Upper lobe of right lung (tissue), 1 donor: ENCODE data around the gene DCAF6. TPM values are rescaled to one million over a fixed set of nuclear protein-coding genes. Genes with fewer than 3 reads are reported as not detected.
A peak's percentile ranks its signal among the peaks of the same experiment; 100 is the strongest.

Source experiments
- ATAC-seq: fragments of 200-7000 bp; cut with Tn5 transposase; one replicate; pipeline ENCODE4 v1.9.1; 2020; ENCODE audit warnings: mild to moderate bottlenecking, moderate library complexity
- DNase-seq: peaks from one replicate; pipeline ENCODE4 v3.0.0-alpha.2; 2020
- H3K27ac ChIP-seq: fragments of 200-600 bp; one replicate; pipeline ENCODE4 v1.8.0; 2022
- H3K27me3 ChIP-seq: fragments of 200-600 bp; one replicate; pipeline ENCODE4 v1.8.0; 2022; ENCODE audit warnings: mild to moderate bottlenecking
- H3K36me3 ChIP-seq: fragments of 200-600 bp; one replicate; pipeline ENCODE4 v1.8.0; 2022
- H3K4me1 ChIP-seq: fragments of 200-600 bp; one replicate; pipeline ENCODE4 v1.8.0; 2022
- H3K4me3 ChIP-seq: fragments of 200-600 bp; one replicate; pipeline ENCODE4 v1.8.0; 2022; ENCODE audit warnings: mild to moderate bottlenecking
- H3K9me3 ChIP-seq: fragments of 200-600 bp; one replicate; pipeline ENCODE4 v1.8.0; 2022
- intact Hi-C: fragments of 100-400 bp; cut with DNase I; formaldehyde crosslinking; loops from one replicate; pipeline ENCODE4 v1.11.0; 2022
- total RNA-seq: library from RNA; stranded (reverse); fragmentation: NEBNext Ultra II Directional; extraction: Animal tissue kit (Norgen Biotek cat#: 25700); gene quantifications from one replicate; pipeline ENCODE4 v1.2.1, GENCODE V29; 2021
- TF ChIP-seq, protein P1 (sequence below): fragments of 200-600 bp; IDR thresholded peaks from one replicate; pipeline ENCODE4 v1.8.0; 2022; ENCODE audit warnings: antibody characterized with exemption
- donor health status: DM: no; HTN: yes; CAD: no; lungs with severe emphysema.

Gene DCAF6
- total RNA-seq, 1 donor from 2014 or later, result 49.9 TPM

DNA sequence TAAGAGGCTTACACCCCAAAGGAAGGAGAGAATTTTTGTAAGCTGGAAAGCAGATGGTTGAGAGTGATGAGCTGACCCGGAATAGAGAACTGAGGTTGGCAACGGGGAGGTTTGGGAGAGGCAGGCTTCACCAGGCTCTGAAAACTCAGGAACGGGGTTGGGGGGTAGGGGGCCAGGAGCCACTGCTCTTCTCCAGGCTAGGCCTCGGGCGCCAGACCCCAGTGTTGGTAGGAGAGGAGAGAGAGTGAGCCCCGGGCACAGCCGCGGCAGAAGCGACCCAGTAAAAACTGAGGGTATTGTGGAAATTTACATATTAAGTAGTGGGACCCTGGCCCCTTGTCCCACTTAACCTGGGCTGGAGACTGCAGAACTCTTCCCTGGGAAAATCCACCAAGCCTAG is 154.6 kb downstream of the DCAF6 start:
- H3K27ac ChIP-seq, result no peak overlapping the region
- intact Hi-C loops, result no loop called here
- H3K9me3 ChIP-seq, result no peaks in the 10 kb centered on the region
- no peak overlapping the region for H3K4me3 ChIP-seq
- TF ChIP-seq, protein P1, sequence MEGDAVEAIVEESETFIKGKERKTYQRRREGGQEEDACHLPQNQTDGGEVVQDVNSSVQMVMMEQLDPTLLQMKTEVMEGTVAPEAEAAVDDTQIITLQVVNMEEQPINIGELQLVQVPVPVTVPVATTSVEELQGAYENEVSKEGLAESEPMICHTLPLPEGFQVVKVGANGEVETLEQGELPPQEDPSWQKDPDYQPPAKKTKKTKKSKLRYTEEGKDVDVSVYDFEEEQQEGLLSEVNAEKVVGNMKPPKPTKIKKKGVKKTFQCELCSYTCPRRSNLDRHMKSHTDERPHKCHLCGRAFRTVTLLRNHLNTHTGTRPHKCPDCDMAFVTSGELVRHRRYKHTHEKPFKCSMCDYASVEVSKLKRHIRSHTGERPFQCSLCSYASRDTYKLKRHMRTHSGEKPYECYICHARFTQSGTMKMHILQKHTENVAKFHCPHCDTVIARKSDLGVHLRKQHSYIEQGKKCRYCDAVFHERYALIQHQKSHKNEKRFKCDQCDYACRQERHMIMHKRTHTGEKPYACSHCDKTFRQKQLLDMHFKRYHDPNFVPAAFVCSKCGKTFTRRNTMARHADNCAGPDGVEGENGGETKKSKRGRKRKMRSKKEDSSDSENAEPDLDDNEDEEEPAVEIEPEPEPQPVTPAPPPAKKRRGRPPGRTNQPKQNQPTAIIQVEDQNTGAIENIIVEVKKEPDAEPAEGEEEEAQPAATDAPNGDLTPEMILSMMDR, result no peak
- no peaks in the 10 kb centered on the region for H3K27me3 ChIP-seq
- DNase-seq (no peak), ATAC-seq (no peak)
- no peaks in the 10 kb centered on the region for H3K4me1 ChIP-seq
- no peaks in the 10 kb centered on the region for H3K36me3 ChIP-seq

GRCh38 chr1:168091720-168092550 is 155.5 kb downstream of the DCAF6 start:
- DNase-seq, result no peak
- peaks cover 7% of the 10 kb centered on the region for H3K36me3 ChIP-seq
- intact Hi-C loops, result no loop called here
- no peaks in the 10 kb centered on the region for H3K9me3 ChIP-seq
- H3K4me1 ChIP-seq, result no peaks in the 10 kb centered on the region
- no peak overlapping the region for H3K27ac ChIP-seq
- ATAC-seq, result no peak
- H3K4me3 ChIP-seq, result no peak overlapping the region
- TF ChIP-seq, protein P1, result no peak
- no peaks in the 10 kb centered on the region for H3K27me3 ChIP-seq

DNA sequence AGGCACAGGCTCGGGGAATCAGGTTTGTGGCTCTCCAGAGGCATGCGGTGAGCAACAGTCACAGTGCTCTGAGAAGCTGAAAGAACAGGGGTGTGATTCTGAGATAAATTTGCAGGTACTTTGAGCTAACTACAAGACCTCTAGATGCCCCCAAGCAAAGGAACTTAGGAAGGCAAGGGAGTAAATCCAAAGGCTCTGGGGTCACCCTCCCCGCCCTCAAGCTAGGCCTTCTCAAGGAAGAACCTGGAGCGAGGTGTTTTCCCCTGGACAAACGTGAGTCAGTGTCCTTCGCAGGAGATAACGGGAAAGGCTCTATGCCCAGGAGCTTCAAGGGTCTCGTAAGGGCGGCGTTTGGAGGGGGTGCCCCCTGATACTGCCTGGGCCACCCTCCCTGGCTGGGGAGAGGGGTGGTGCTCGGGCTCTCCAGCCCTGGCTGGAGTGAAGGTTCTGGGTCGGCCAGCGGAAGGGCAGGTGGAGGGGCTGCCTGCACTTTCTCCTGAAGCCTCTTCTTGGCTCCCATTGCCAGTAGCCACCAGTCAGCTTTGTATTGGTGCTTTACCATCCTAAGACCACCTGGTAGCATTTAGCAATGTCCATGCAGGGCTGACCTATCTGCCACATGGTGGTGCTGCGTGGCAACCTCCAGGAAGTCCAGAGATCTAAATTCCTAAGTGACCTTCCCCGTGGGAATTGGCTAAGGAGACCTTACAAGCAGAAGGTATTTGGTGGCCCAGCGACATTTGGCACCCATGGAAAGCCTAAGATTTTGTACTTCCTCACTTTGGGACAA is 156.3 kb downstream of the DCAF6 start:
- TF ChIP-seq, protein P1, result peak; percentile 23
- no peak for DNase-seq
- Histone ChIP-seq H3K9me3 (no peaks in the 10 kb centered on the region), H3K4me3 (no peak overlapping the region), H3K4me1 (no peaks in the 10 kb centered on the region), H3K36me3 (peaks cover 7% of the 10 kb centered on the region), H3K27me3 (no peaks in the 10 kb centered on the region), H3K27ac (no peak overlapping the region)
- ATAC-seq, result peak; percentile 21
- intact Hi-C loops, result no loop called here

- no peaks in the 10 kb centered on the region for H3K27me3 ChIP-seq
- intact Hi-C loops, result no loop called here
- no peak overlapping the region for H3K27ac ChIP-seq
- DNase-seq (no peak), ATAC-seq (no peak)
- H3K9me3 ChIP-seq, result no peaks in the 10 kb centered on the region
- no peaks in the 10 kb centered on the region for H3K4me1 ChIP-seq
- H3K4me3 ChIP-seq, result no peak overlapping the region
- H3K36me3 ChIP-seq, result peaks cover 7% of the 10 kb centered on the region
- TF ChIP-seq, protein P1, result no peak
These were observed 157.1 kb downstream of the DCAF6 start for GRCh38 chr1:168093616-168094015.

GRCh38 chr1:168095476-168095875 is 159.0 kb downstream of the DCAF6 start:
- DNase-seq, result no peak
- intact Hi-C loops, result no loop called here
- no peaks in the 10 kb centered on the region for H3K9me3 ChIP-seq
- H3K27ac ChIP-seq, result no peak overlapping the region
- H3K36me3 ChIP-seq, result peaks cover 7% of the 10 kb centered on the region
- no peaks in the 10 kb centered on the region for H3K27me3 ChIP-seq
- TF ChIP-seq, protein P1, result no peak
- no peaks in the 10 kb centered on the region for H3K4me1 ChIP-seq
- no peak for ATAC-seq
- no peak overlapping the region for H3K4me3 ChIP-seq
